ENCODE data around the gene SERPINA3.

Gene SERPINA3

GRCh38 chr14:94612580-94613554, 676 bp downstream of the SERPINA3 start:
- H3K4me3 ChIP-seq (ENCODE audit: low read depth, low read length), result no peak overlapping the region

- no peak overlapping the region for H3K4me3 ChIP-seq (ENCODE audit: low read depth, low read length)
Measured at GRCh38 chr14:94613720-94614644, 1.8 kb downstream of the SERPINA3 start.

- H3K4me3 ChIP-seq (ENCODE audit: low read depth, low read length), result no peak overlapping the region
Measured at GRCh38 chr14:94614802-94615201, 2.6 kb downstream of the SERPINA3 start.

- H3K4me3 ChIP-seq (ENCODE audit: low read depth, low read length), result no peak overlapping the region
Measured at GRCh38 chr14:94615254-94615653, 3.1 kb downstream of the SERPINA3 start.

GRCh38 chr14:94615823-94616570, 3.8 kb downstream of the SERPINA3 start:
- no peak overlapping the region for H3K4me3 ChIP-seq (ENCODE audit: low read depth, low read length)

GRCh38 chr14:94617366-94617941, 5.3 kb downstream of the SERPINA3 start:
- no peak overlapping the region for H3K4me3 ChIP-seq (ENCODE audit: low read depth, low read length)

GRCh38 chr14:94617988-94618822, 6.0 kb downstream of the SERPINA3 start:
- H3K4me3 ChIP-seq (ENCODE audit: low read depth, low read length), result no peak overlapping the region

- no peak overlapping the region for H3K4me3 ChIP-seq (ENCODE audit: low read depth, low read length)
Measured at GRCh38 chr14:94619297-94619696, 7.1 kb downstream of the SERPINA3 start.

GRCh38 chr14:94620597-94620996, 8.4 kb downstream of the SERPINA3 start:
- no peak overlapping the region for H3K4me3 ChIP-seq (ENCODE audit: low read depth, low read length)

GRCh38 chr14:94621358-94622134, 9.4 kb downstream of the SERPINA3 start:
- H3K4me3 ChIP-seq (ENCODE audit: low read depth, low read length), result no peak overlapping the region

GRCh38 chr14:94622653-94623421, 10.6 kb downstream of the SERPINA3 start:
- no peak overlapping the region for H3K4me3 ChIP-seq (ENCODE audit: low read depth, low read length)

GRCh38 chr14:94623422-94623809, 11.2 kb downstream of the SERPINA3 start:
- no peak overlapping the region for H3K4me3 ChIP-seq (ENCODE audit: low read depth, low read length)

- no peak overlapping the region for H3K4me3 ChIP-seq (ENCODE audit: low read depth, low read length)
Measured at GRCh38 chr14:94623856-94624499, 11.8 kb downstream of the SERPINA3 start.

- H3K4me3 ChIP-seq (ENCODE audit: low read depth, low read length), result no peak overlapping the region
Measured at GRCh38 chr14:94624537-94625352, 12.6 kb downstream of the SERPINA3 start.

GRCh38 chr14:94625353-94625635, 13.1 kb downstream of the SERPINA3 start:
- H3K4me3 ChIP-seq (ENCODE audit: low read depth, low read length), result no peak overlapping the region

- H3K4me3 ChIP-seq (ENCODE audit: low read depth, low read length), result no peak overlapping the region
Measured at GRCh38 chr14:94628578-94628977, 16.4 kb downstream of the SERPINA3 start.

GRCh38 chr14:94630396-94630795, 18.2 kb downstream of the SERPINA3 start:
- no peak overlapping the region for H3K4me3 ChIP-seq (ENCODE audit: low read depth, low read length)
